GM18951 (cell line): ENCODE measurements around the gene AOPEP.

Experiments
- POLR2A ChIP-seq: IDR thresholded peaks from 4 replicates; pipeline ENCODE4 v1.6.1; 2011; ENCODE audit warnings: mild to moderate bottlenecking; ENCODE audit not compliant: insufficient read length, insufficient read depth; ENCODE audit errors: extremely low read depth
- in situ Hi-C: fragments of 300-500 bp; cut with MboI; formaldehyde crosslinking; loops from one replicate; pipeline ENCODE4 v1.12.0; 2022; ENCODE audit warnings: low sequenced_read_pairs, mixed read lengths, inconsistent platforms; ENCODE audit not compliant: unreplicated experiment

AOPEP gene

GRCh38 chr9:94697972-94698581 lies 28.4 kb upstream of the AOPEP start:
- in situ Hi-C loops, result no loop called here
- TF ChIP-seq POLR2A, result no peak

GRCh38 chr9:94699715-94700373 lies 26.7 kb upstream of the AOPEP start:
- TF ChIP-seq POLR2A, result no peak
- in situ Hi-C loops, result no loop called here

GRCh38 chr9:94700445-94700844 lies 26.1 kb upstream of the AOPEP start:
- no peak for TF ChIP-seq POLR2A
- in situ Hi-C loops, result no loop called here

- TF ChIP-seq POLR2A, result no peak
- in situ Hi-C loops, result no loop called here
Observed at GRCh38 chr9:94703488-94704140, 22.9 kb upstream of the AOPEP start.

GRCh38 chr9:94705162-94705702 lies 21.3 kb upstream of the AOPEP start:
- in situ Hi-C loops, result no loop called here
- no peak for TF ChIP-seq POLR2A

- in situ Hi-C loops, result no loop called here
- TF ChIP-seq POLR2A, result no peak
Observed at GRCh38 chr9:94706922-94707321, 19.6 kb upstream of the AOPEP start.

GRCh38 chr9:94713436-94714215 lies 12.9 kb upstream of the AOPEP start:
- no peak for TF ChIP-seq POLR2A
- in situ Hi-C loops, result no loop called here

- in situ Hi-C loops, result no loop called here
- no peak for TF ChIP-seq POLR2A
Observed at GRCh38 chr9:94714494-94714893, 12.0 kb upstream of the AOPEP start.

GRCh38 chr9:94717761-94718160 lies 8.7 kb upstream of the AOPEP start:
- in situ Hi-C loops, result no loop called here
- TF ChIP-seq POLR2A, result no peak

- no peak for TF ChIP-seq POLR2A
- in situ Hi-C loops, result no loop called here
Observed at GRCh38 chr9:94718936-94719335, 7.6 kb upstream of the AOPEP start.

- in situ Hi-C loops, result no loop called here
- TF ChIP-seq POLR2A, result no peak
Observed at GRCh38 chr9:94719878-94720277, 6.6 kb upstream of the AOPEP start.

GRCh38 chr9:94720846-94721549 lies 5.5 kb upstream of the AOPEP start:
- no peak for TF ChIP-seq POLR2A
- in situ Hi-C loops, result no loop called here
